SK-N-SH (cell line): Measurements from ENCODE around the gene MAGI2. TPM values are rescaled to one million over a fixed set of nuclear protein-coding genes. Genes with fewer than 3 reads are reported as not detected.

Source experiments
- CTCF ChIA-PET: fragments of 300-600, 350-600 bp; formaldehyde crosslinking; extraction: SDS; loops from one replicate; lab custom pipeline; 2021; lab: Yijun Ruan, JAX
- POLR2A ChIA-PET: fragments of 350-600 bp; sonication (Branson Sonifier 250); formaldehyde crosslinking; extraction: SDS; loops from one replicate; lab custom pipeline; 2020; ENCODE audit warnings: antibody characterized with exemption, inconsistent platforms; lab: Yijun Ruan, JAX
- DNase-seq: peaks from one replicate; pipeline ENCODE4 v3.0.0; 2012
- H2AFZ ChIP-seq: fragments of 200-600 bp; sonication (generic); 2 replicates; pipeline ENCODE4 v1.8.1; 2016; ENCODE audit warnings: antibody characterized with exemption, mild to moderate bottlenecking, low read depth
- H3F3A ChIP-seq: fragments of 200-600 bp; sonication (generic); replicated peaks from 2 replicates; pipeline ENCODE3; 2016; ENCODE audit warnings: antibody characterized with exemption, mild to moderate bottlenecking; ENCODE audit not compliant: insufficient read depth
- H3K27ac ChIP-seq, 2 experiments: fragments of 200-500 bp in 1 of 2; fragments of 200-600 bp in 1 of 2; sonication (Bioruptor generic) in 1 of 2; sonication (generic), shearing (Covaris generic) in 1 of 2; 2 replicates each; pipeline versions ENCODE4 v1.5.1 to v1.6.1; 2014 to 2016; ENCODE audit warnings: low read depth in 2 of 2, inconsistent platforms in 1 of 2, low read length in 1 of 2, mild to moderate bottlenecking in 1 of 2, mixed read lengths in 1 of 2
- H3K27me3 ChIP-seq: fragments of 200-600 bp; sonication (generic), shearing (Covaris generic); 2 replicates; pipeline ENCODE4 v1.6.1; 2016; ENCODE audit warnings: mixed run types; ENCODE audit not compliant: insufficient read depth
- H3K36me3 ChIP-seq, 2 experiments: fragments of 200-500 bp in 1 of 2; fragments of 200-600 bp in 1 of 2; sonication (Bioruptor generic) in 1 of 2; sonication (generic) in 1 of 2; replicated peaks in 1 of 2; 2 replicates each; pipeline versions ENCODE3 to v1.5.1; 2014 to 2016; ENCODE audit warnings: low read length in 1 of 2, mild to moderate bottlenecking in 1 of 2; ENCODE audit not compliant: insufficient read depth in 2 of 2, control insufficient read depth in 1 of 2
- H3K4me1 ChIP-seq, 2 experiments: fragments of 200-500 bp in 1 of 2; fragments of 200-600 bp in 1 of 2; sonication (Bioruptor generic) in 1 of 2; sonication (generic), shearing (Covaris generic) in 1 of 2; 2 replicates each; pipeline versions ENCODE4 v1.5.1 to v1.6.1; 2014 to 2016; ENCODE audit warnings: low read depth in 1 of 2, low read length in 1 of 2, mixed run types in 1 of 2; ENCODE audit not compliant: insufficient read depth in 2 of 2, control insufficient read depth in 1 of 2
- H3K4me2 ChIP-seq: fragments of 200-600 bp; sonication (generic), shearing (Covaris generic); 2 replicates; pipeline ENCODE4 v1.6.1; 2017; ENCODE audit warnings: mixed run types
- H3K4me3 ChIP-seq, 2 experiments: fragments of 200-500 bp in 1 of 2; fragments of 200-600 bp in 1 of 2; sonication (Bioruptor generic) in 1 of 2; sonication (generic), shearing (Covaris generic) in 1 of 2; 2 replicates each; pipeline versions ENCODE4 v1.5.1 to v1.8.1; 2014 to 2016; ENCODE audit warnings: low read depth in 2 of 2, inconsistent platforms in 1 of 2, low read length in 1 of 2, mild to moderate bottlenecking in 1 of 2, mixed read lengths in 1 of 2, moderate library complexity in 1 of 2
- H3K79me2 ChIP-seq: fragments of 200-600 bp; sonication (generic); 2 replicates; pipeline ENCODE4 v1.8.1; 2017; ENCODE audit warnings: mild to moderate bottlenecking; ENCODE audit not compliant: insufficient read depth
- H3K9ac ChIP-seq: fragments of 200-600 bp; sonication (generic); 2 replicates; pipeline ENCODE4 v1.6.1; 2017; ENCODE audit warnings: mixed run types
- H3K9me2 ChIP-seq: fragments of 200-600 bp; sonication (generic); 2 replicates; pipeline ENCODE4 v1.6.1; 2017; ENCODE audit warnings: mixed run types
- H3K9me3 ChIP-seq: fragments of 200-600 bp; sonication (generic); 2 replicates; pipeline ENCODE4 v1.6.1; 2017; ENCODE audit warnings: mixed run types, mild to moderate bottlenecking, moderate library complexity
- H4K20me1 ChIP-seq: fragments of 200-600 bp; sonication (generic); 2 replicates; pipeline ENCODE4 v1.6.1; 2017; ENCODE audit warnings: mild to moderate bottlenecking, mixed run types; ENCODE audit not compliant: insufficient read depth
- CHD2 ChIP-seq: fragments of 150-350 bp; IDR thresholded peaks from 2 replicates; pipeline ENCODE4 v1.6.1; 2018; ENCODE audit warnings: low read length; ENCODE audit not compliant: partially characterized antibody
- ELF1 ChIP-seq: IDR thresholded peaks from 2 replicates; pipeline ENCODE4 v1.4.0; 2012
- EZH2phosphoT487 ChIP-seq: fragments of 200-600 bp; sonication (generic); IDR thresholded peaks from 2 replicates; pipeline ENCODE4 v1.6.1; 2017; ENCODE audit warnings: low read depth, mixed run types, mild to moderate bottlenecking, antibody characterized with exemption, moderate library complexity, borderline replicate concordance
- FOXJ3 ChIP-seq: sonication (generic); formaldehyde crosslinking; IDR thresholded peaks from 2 replicates; pipeline ENCODE4 v1.5.1; 2020; ENCODE audit warnings: mild to moderate bottlenecking, missing genetic modification reagents
- GABPA ChIP-seq: IDR thresholded peaks from 2 replicates; pipeline ENCODE4 v1.4.0; 2012; ENCODE audit warnings: low read depth, mild to moderate bottlenecking
- MEF2A ChIP-seq: IDR thresholded peaks from 2 replicates; pipeline ENCODE4 v1.4.0; 2012; ENCODE audit warnings: low read depth, borderline replicate concordance
- MXI1 ChIP-seq: IDR thresholded peaks from 2 replicates; pipeline ENCODE4 v1.6.1; 2012; ENCODE audit warnings: mild to moderate bottlenecking, low read depth, low read length, improper control_type of control experiment
- RAD21 ChIP-seq: IDR thresholded peaks from 2 replicates; pipeline ENCODE4 v1.6.1; 2012; ENCODE audit warnings: mild to moderate bottlenecking, low read length
- RFX5 ChIP-seq: IDR thresholded peaks from 2 replicates; pipeline ENCODE4 v1.6.1; 2012; ENCODE audit warnings: mild to moderate bottlenecking, improper control_type of control experiment, low read length
- TEAD4 ChIP-seq: IDR thresholded peaks from 2 replicates; pipeline ENCODE4 v1.4.0; 2012; ENCODE audit warnings: mild to moderate bottlenecking, borderline replicate concordance; ENCODE audit not compliant: insufficient read depth
- WGBS: methylation state at CpG from one replicate; pipeline ENCODE4 v1.1.6; 2017; ENCODE audit warnings: low lambda C conversion rate; 5-methylcytosine and 5-hydroxymethylcytosine counted together
- polyA plus RNA-seq, 3 experiments: library from polyadenylated mRNA; depleted of rRNA; stranded (reverse); fragments of >200 nt; gene quantifications; 2 replicates each; pipeline ENCODE4 v1.2.3, GENCODE V29; 2012
- TF ChIP-seq, protein P1 (sequence below): fragments of 200-600 bp; sonication (generic); IDR thresholded peaks from 2 replicates; pipeline ENCODE4 v1.6.1; 2017; ENCODE audit warnings: antibody characterized with exemption, mild to moderate bottlenecking, moderate library complexity
- TF ChIP-seq, protein P2 (sequence below): IDR thresholded peaks from 2 replicates; pipeline ENCODE4 v1.4.0; 2012; ENCODE audit warnings: low read depth, borderline replicate concordance
- TF ChIP-seq, protein P3 (sequence below): fragments of 150-350 bp; IDR thresholded peaks from 2 replicates; pipeline ENCODE4 v1.6.1; 2017; ENCODE audit warnings: antibody characterized with exemption, low read length, low read depth, borderline replicate concordance
- TF ChIP-seq, protein P4 (sequence below): IDR thresholded peaks from 2 replicates; pipeline ENCODE4; 2012

Gene MAGI2
- polyA plus RNA-seq, 1 of the 3 experiments (the other 2 are of a cell fraction), result 1.1 TPM

DNA sequence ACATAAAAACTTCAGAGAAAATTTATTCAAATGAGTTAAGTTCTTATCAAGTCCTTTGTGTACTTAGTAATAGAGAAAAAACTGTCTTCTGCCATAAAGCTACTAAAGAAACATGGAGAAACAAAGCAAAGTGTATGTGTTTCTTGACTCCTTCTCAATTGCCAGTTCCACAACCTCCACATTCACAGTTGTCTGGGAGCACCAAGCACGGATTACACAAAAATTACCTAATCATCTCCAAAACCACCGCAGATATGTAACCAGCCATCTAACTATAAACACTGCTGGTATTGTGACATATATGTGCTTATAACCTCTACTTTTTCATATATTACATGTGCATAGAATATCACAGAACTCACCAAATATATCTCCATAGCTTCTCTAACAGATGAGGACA is 23.1 kb downstream of the MAGI2 start:
- CTCF ChIA-PET, result interaction anchor here (0.9 to 2.4 kb wide), 3 partner anchors 9 to 132 kb away, joined by 3 to 5 read pairs (median 3); no protein-coding TSS in a partner anchor
- H3K4me2 ChIP-seq, result no peak overlapping the region
- H2AFZ ChIP-seq, result no peak overlapping the region
- no peaks in the 10 kb centered on the region for H3K79me2 ChIP-seq
- H4K20me1 ChIP-seq, result no peaks in the 10 kb centered on the region
- H3K9me2 ChIP-seq, result no peaks in the 10 kb centered on the region
- H3K9ac ChIP-seq, result no peak overlapping the region
- no peak overlapping the region; a peak in 1 of 4 replicates for H3K27ac ChIP-seq
- POLR2A ChIA-PET, result no interaction called here
- TF ChIP-seq, protein P1, sequence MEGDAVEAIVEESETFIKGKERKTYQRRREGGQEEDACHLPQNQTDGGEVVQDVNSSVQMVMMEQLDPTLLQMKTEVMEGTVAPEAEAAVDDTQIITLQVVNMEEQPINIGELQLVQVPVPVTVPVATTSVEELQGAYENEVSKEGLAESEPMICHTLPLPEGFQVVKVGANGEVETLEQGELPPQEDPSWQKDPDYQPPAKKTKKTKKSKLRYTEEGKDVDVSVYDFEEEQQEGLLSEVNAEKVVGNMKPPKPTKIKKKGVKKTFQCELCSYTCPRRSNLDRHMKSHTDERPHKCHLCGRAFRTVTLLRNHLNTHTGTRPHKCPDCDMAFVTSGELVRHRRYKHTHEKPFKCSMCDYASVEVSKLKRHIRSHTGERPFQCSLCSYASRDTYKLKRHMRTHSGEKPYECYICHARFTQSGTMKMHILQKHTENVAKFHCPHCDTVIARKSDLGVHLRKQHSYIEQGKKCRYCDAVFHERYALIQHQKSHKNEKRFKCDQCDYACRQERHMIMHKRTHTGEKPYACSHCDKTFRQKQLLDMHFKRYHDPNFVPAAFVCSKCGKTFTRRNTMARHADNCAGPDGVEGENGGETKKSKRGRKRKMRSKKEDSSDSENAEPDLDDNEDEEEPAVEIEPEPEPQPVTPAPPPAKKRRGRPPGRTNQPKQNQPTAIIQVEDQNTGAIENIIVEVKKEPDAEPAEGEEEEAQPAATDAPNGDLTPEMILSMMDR, result no peak
- TF ChIP-seq TEAD4, result no peak
- TF ChIP-seq, protein P2, sequence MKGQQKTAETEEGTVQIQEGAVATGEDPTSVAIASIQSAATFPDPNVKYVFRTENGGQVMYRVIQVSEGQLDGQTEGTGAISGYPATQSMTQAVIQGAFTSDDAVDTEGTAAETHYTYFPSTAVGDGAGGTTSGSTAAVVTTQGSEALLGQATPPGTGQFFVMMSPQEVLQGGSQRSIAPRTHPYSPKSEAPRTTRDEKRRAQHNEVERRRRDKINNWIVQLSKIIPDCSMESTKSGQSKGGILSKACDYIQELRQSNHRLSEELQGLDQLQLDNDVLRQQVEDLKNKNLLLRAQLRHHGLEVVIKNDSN, result no peak
- TF ChIP-seq MXI1, result no peak
- no peak for TF ChIP-seq FOXJ3 (CRISPR knock-in tag)
- no peak for TF ChIP-seq RAD21
- TF ChIP-seq MEF2A, result no peak
- no peak for TF ChIP-seq EZH2phosphoT487
- TF ChIP-seq ELF1, result no peak
- TF ChIP-seq CHD2, result no peak
- TF ChIP-seq, protein P3, sequence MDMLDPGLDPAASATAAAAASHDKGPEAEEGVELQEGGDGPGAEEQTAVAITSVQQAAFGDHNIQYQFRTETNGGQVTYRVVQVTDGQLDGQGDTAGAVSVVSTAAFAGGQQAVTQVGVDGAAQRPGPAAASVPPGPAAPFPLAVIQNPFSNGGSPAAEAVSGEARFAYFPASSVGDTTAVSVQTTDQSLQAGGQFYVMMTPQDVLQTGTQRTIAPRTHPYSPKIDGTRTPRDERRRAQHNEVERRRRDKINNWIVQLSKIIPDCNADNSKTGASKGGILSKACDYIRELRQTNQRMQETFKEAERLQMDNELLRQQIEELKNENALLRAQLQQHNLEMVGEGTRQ, result no peak
- TF ChIP-seq GABPA, result no peak
- no peak for TF ChIP-seq RFX5
- TF ChIP-seq, protein P4, sequence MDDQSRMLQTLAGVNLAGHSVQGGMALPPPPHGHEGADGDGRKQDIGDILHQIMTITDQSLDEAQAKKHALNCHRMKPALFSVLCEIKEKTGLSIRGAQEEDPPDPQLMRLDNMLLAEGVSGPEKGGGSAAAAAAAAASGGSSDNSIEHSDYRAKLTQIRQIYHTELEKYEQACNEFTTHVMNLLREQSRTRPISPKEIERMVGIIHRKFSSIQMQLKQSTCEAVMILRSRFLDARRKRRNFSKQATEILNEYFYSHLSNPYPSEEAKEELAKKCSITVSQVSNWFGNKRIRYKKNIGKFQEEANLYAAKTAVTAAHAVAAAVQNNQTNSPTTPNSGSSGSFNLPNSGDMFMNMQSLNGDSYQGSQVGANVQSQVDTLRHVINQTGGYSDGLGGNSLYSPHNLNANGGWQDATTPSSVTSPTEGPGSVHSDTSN, result no peak
- H3K4me3 ChIP-seq, result no peak overlapping the region
- H3F3A ChIP-seq, result peaks cover 19% of the 10 kb centered on the region
- DNase-seq, result no peak
- no peaks in the 10 kb centered on the region for H3K27me3 ChIP-seq
- peaks cover 0 to 5% of the 10 kb centered on the region in 2 experiments; a peak in 1 of 4 replicates for H3K4me1 ChIP-seq
- H3K9me3 ChIP-seq, result no peaks in the 10 kb centered on the region
- WGBS, result 92% methylated on average over 2 of the region's 2 CpGs
- no peaks in the 10 kb centered on the region for H3K36me3 ChIP-seq
